Spleen (tissue), 7 donors: ENCODE measurements around the gene GRIK4.

Experiments used
- POLR2AphosphoS5 ChIP-seq, 3 donors: sonication (generic); formaldehyde crosslinking; IDR thresholded peaks; one replicate each; pipeline ENCODE4 v1.5.1; 2017; ENCODE audit warnings: antibody characterized with exemption in 3 of 3
- TF ChIP-seq, protein P1 (sequence below), 11 experiments: fragments of 200-600 bp in 7 of 11; fragments of 450-650 bp in 4 of 11; sonication (generic) in 4 of 11; IDR thresholded peaks in 8 of 11; conservative IDR thresholded peaks in 3 of 11; 1 replicate in 7 of 11; 2 replicates in 4 of 11; pipeline versions ENCODE4 v1.4.0 to v1.8.0; 2016 to 2021; ENCODE audit warnings: antibody characterized with exemption in 11 of 11, inconsistent platforms in 4 of 11, mild to moderate bottlenecking in 1 of 11
- donor health status: DM: no; HTN: no; CAD: no; lungs with moderate emphysema.
- donor health status: DM: no; HTN: no; CAD: no.
- donor health status: DM: no; HTN: no; CAD: no.

DNA sequence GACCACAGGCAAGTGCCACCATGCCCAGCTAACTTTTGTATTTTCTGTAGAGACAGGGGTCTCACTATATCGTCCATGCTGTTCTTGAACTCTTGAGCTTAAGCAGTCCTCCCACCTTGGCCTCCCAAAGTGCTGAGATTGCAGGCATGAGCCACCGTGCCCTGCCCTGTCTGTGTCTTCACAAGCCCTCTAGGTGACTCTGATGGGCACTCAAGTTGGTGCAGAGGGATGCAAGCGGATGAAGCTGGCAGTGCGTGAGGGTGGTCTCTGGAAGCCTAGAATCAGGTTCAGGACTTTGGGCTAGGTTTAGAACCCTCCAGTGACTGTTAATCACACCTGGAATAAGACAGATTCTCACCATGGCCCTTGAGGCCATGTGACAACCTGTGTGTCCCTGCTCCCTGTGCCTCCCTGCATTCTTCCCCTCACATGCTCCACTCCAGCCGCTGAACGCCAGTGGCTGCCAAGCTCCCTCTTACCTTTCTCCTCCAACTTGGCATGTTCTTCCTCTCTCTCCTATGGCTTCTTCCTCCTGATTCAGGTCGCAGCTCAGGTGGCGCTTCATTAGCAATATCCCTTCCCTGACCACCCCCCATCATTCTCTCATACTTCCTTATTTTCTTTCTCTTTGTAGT lies 270.1 kb downstream of the GRIK4 start:
- TF ChIP-seq, protein P1, sequence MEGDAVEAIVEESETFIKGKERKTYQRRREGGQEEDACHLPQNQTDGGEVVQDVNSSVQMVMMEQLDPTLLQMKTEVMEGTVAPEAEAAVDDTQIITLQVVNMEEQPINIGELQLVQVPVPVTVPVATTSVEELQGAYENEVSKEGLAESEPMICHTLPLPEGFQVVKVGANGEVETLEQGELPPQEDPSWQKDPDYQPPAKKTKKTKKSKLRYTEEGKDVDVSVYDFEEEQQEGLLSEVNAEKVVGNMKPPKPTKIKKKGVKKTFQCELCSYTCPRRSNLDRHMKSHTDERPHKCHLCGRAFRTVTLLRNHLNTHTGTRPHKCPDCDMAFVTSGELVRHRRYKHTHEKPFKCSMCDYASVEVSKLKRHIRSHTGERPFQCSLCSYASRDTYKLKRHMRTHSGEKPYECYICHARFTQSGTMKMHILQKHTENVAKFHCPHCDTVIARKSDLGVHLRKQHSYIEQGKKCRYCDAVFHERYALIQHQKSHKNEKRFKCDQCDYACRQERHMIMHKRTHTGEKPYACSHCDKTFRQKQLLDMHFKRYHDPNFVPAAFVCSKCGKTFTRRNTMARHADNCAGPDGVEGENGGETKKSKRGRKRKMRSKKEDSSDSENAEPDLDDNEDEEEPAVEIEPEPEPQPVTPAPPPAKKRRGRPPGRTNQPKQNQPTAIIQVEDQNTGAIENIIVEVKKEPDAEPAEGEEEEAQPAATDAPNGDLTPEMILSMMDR (IDR thresholded peaks at IDR 0.05 in 8 of 11, conservative IDR thresholded peaks at IDR 0.05 in 3 of 11) = no peak
- no peak for TF ChIP-seq POLR2AphosphoS5 (IDR thresholded peaks at IDR 0.05)
